AG04449 (cell line): ENCODE measurements around the gene SDCCAG8.

ENCODE experiments used
- CTCF ChIA-PET: fragments of 350-600 bp; formaldehyde crosslinking; extraction: SDS; loops from one replicate; lab custom pipeline; 2021; ENCODE audit warnings: antibody characterized with exemption; lab: Yijun Ruan, JAX
- POLR2A ChIA-PET: fragments of 400-600, 350-600 bp; formaldehyde crosslinking; extraction: SDS; loops from one replicate; lab custom pipeline; 2020; ENCODE audit warnings: antibody characterized with exemption, inconsistent platforms; lab: Yijun Ruan, JAX
- DNase-seq: peaks from one replicate; pipeline ENCODE4 v3.0.0-alpha.2; 2010; ENCODE audit warnings: low read depth, low spot score
- H3K4me3 ChIP-seq: 2 replicates; pipeline ENCODE4 v1.5.1; 2011; ENCODE audit warnings: low read depth, mild to moderate bottlenecking, control low read depth, low read length
- TF ChIP-seq, protein P1 (sequence below): IDR thresholded peaks from one replicate; pipeline ENCODE4 v1.5.1; 2011; ENCODE audit warnings: mild to moderate bottlenecking, moderate library complexity, low read length, control low read depth, inconsistent platforms; ENCODE audit not compliant: insufficient read depth; ENCODE audit errors: missing control alignments

Gene SDCCAG8

GRCh38 chr1:243471026-243471685 is 215.3 kb downstream of the SDCCAG8 start:
- no peak for DNase-seq
- POLR2A ChIA-PET = no interaction called here
- TF ChIP-seq, protein P1, sequence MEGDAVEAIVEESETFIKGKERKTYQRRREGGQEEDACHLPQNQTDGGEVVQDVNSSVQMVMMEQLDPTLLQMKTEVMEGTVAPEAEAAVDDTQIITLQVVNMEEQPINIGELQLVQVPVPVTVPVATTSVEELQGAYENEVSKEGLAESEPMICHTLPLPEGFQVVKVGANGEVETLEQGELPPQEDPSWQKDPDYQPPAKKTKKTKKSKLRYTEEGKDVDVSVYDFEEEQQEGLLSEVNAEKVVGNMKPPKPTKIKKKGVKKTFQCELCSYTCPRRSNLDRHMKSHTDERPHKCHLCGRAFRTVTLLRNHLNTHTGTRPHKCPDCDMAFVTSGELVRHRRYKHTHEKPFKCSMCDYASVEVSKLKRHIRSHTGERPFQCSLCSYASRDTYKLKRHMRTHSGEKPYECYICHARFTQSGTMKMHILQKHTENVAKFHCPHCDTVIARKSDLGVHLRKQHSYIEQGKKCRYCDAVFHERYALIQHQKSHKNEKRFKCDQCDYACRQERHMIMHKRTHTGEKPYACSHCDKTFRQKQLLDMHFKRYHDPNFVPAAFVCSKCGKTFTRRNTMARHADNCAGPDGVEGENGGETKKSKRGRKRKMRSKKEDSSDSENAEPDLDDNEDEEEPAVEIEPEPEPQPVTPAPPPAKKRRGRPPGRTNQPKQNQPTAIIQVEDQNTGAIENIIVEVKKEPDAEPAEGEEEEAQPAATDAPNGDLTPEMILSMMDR = no peak
- no peak overlapping the region for H3K4me3 ChIP-seq
- CTCF ChIA-PET = interaction anchor here (1.1 to 1.5 kb wide), 2 partner anchors 13 to 128 kb away, joined by 6 read pairs; no protein-coding TSS in a partner anchor

DNA sequence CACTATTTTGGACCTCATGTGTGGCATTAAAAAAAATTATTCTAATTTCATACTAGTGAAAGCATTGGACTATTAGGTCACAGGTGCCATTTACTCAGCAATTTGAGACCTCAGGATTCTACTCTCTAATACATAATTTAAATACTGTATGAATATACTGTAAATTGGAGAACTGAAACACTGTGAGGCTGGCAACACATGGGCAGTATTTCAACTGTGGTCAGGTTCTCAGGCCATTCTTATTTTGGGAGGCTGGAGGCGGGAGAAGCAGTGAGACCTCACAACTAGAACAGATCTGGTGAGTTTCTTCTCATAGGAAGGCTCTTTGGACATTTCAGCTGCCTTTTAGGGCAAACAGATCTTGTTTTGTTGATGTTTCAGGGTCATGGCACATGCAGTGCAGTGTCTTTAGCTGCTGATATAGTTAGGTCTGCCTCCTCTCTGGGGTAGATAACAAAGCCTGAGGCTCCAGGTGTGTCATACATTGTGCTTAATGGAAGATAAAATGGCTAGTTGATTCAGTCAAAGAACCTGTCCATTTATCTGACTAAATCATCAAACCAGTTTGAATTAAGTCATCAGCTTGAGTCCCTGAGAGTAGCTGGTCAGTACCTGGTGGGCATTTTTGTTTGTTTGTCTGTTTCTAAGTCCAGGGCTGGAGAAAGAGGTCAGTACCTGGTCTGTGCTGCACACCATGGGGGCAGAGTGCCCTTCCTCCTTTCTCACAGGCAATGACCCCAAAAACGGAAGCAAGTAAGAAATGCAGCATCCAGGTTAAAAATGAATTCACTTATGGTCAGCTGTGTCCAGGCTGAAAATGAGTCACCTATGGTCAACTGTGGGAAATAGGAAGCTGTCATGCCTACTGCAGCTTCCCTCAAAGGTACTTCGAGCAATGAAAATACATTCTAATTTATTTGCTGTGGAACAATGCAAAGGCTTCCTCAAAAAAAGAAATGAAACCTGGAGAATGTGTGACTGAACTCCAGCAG is 216.2 kb downstream of the SDCCAG8 start:
- ChIA-PET CTCF (interaction anchor here (0.6 kb wide), 1 partner anchor 128 kb away, joined by 3 read pairs; no protein-coding TSS in a partner anchor), POLR2A (no interaction called here)
- TF ChIP-seq, protein P1 = no peak
- no peak for DNase-seq
- no peak overlapping the region for H3K4me3 ChIP-seq

DNA sequence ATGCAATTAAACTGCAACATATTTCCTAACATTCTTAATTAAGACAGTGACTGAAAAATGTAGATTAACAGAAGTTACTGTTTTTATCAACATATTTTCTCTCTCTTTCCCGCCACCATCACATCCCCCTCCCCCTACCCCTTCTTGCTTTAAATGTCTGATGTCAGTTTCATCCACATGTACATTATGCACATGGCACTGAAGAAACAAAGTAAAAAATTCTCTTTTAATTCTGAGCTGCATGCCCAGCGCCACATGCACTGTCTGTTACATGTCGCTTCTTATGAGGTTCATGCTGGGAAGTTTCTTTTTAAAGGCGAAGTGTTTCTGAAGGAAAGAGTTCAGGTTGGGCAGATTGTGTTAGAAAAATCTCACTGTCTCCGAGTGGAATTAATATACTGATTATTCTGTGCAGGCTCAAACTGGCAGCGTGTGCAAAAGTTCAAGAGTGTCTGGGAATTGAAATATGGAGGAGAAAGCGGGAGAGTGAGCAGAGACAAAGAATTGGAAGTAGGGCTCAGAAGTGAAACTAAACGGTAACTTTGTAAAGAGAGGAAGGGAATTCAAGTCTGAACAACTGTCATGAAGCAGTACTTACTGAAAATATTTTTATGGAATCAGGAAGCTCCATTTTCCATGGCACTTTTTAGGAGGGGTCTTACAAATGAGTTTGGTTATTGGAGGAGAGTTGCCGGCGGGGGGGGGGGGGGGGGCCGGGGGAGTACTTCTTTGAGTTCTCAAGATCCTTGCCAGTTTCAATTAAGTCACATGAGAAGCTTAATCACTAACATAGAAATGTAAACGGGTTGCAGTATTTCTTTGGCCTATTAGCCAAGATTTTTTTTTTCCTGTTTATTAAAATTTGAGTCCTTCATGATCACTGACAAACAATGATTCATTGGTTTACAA is 217.6 kb downstream of the SDCCAG8 start:
- ChIA-PET POLR2A (no interaction called here), CTCF (no interaction called here)
- DNase-seq = no peak
- H3K4me3 ChIP-seq = peak overlapping the region; percentile 48
- TF ChIP-seq, protein P1 = no peak

DNA sequence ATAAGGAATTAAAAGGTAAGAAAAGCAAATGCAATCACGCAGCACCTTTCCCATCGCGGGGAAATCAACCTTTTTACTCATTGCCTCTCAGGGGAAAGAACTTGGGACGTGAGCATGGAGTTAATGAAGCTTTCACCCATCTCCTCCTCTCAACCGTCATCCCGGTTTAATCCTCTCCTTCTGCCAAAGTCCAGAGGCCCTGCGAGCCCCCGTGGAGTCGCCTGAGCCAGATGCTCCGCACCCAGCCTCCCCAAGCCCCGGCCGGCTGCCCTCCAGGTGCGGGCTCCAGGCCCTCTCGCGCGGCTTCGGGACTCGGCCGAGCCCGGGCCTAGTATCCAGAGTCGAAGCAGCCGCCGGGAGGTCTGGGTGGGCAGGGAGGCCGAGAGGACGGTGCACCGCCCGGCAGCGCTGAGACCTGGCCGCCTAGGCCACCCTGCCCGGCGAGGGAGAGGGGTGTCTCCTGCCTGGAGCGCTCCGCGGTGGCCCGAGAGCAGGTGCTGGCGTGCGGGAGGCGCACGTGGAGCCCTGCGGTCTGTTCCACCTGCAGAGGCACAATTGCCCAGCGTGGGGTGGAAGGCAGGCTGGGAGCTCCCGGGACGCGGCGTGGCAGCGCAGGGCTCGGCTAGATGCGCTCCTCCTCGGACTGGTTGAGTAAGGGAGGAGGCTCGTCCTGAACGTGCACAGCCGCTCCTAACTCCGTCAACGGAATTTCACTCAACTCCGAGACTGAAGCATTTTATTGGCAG is 218.5 kb downstream of the SDCCAG8 start:
- no peak for DNase-seq
- no peak overlapping the region for H3K4me3 ChIP-seq
- ChIA-PET POLR2A (no interaction called here), CTCF (no interaction called here)
- TF ChIP-seq, protein P1 = no peak

GRCh38 chr1:243474906-243475305 is 219.1 kb downstream of the SDCCAG8 start:
- ChIA-PET POLR2A (no interaction called here), CTCF (no interaction called here)

More at GRCh38 chr1:243474906-243475305, 219.1 kb downstream of the SDCCAG8 start:
- no peak for DNase-seq
- TF ChIP-seq, protein P1 = no peak
- no peak overlapping the region for H3K4me3 ChIP-seq
